CD14-positive monocyte (primary cell): ENCODE results near the gene ZZZ3. TPM values are rescaled to one million over a fixed set of nuclear protein-coding genes. Genes with fewer than 3 reads are reported as not detected.

Source experiments
- DNase-seq, 3 donors: peaks; one replicate each; pipeline ENCODE4 v3.0.0-alpha.2; 2011 to 2022
- H2AFZ ChIP-seq: 2 replicates; pipeline ENCODE4 v1.6.0; 2012; ENCODE audit warnings: mild to moderate bottlenecking, low read depth, low read length, inconsistent platforms; ENCODE audit not compliant: insufficient read depth, poor library complexity, severe bottlenecking
- H3K27ac ChIP-seq, 2 donors: 1 replicate in 1 of 2; 2 replicates in 1 of 2; pipeline ENCODE4 v1.5.1; 2012 to 2013; ENCODE audit warnings: low read length in 2 of 2, control low read depth in 1 of 2, inconsistent platforms in 1 of 2, low read depth in 1 of 2, mild to moderate bottlenecking in 1 of 2
- H3K27me3 ChIP-seq, 2 donors: one replicate each; pipeline versions ENCODE4 v1.6.0 to v1.6.1; 2011 to 2013; ENCODE audit warnings: low read length in 2 of 2; ENCODE audit not compliant: control insufficient read depth in 2 of 2, insufficient read depth in 2 of 2
- H3K36me3 ChIP-seq, 2 donors: replicated peaks in 1 of 2; 1 replicate in 1 of 2; 2 replicates in 1 of 2; pipeline versions ENCODE4 v1.5.1 to v1.6.1; 2012 to 2013; ENCODE audit warnings: low read length in 2 of 2, control low read depth in 1 of 2, inconsistent platforms in 1 of 2, mild to moderate bottlenecking in 1 of 2; ENCODE audit not compliant: insufficient read depth in 2 of 2, control insufficient read depth in 1 of 2
- H3K4me1 ChIP-seq, 2 donors: 1 replicate in 1 of 2; 2 replicates in 1 of 2; pipeline versions ENCODE4 v1.5.1 to v1.6.1; 2012 to 2013; ENCODE audit warnings: low read length in 2 of 2, control low read depth in 1 of 2, inconsistent platforms in 1 of 2, mild to moderate bottlenecking in 1 of 2, moderate library complexity in 1 of 2; ENCODE audit not compliant: insufficient read depth in 2 of 2, control insufficient read depth in 1 of 2
- H3K4me2 ChIP-seq: replicated peaks from 2 replicates; pipeline ENCODE3; 2012; ENCODE audit warnings: low read length, moderate library complexity, mild to moderate bottlenecking; ENCODE audit not compliant: poor library complexity, severe bottlenecking; ENCODE audit errors: extremely low read depth
- H3K4me3 ChIP-seq, 3 experiments: fragments of 200-600 bp in 1 of 3; sonication (generic) in 1 of 3; replicated peaks in 1 of 3; 1 replicate in 2 of 3; 2 replicates in 1 of 3; pipeline ENCODE4 v1.5.1; 2011 to 2013; ENCODE audit warnings: low read length in 3 of 3, mild to moderate bottlenecking in 3 of 3, control low read depth in 2 of 3, low read depth in 2 of 3, inconsistent platforms in 1 of 3, moderate library complexity in 1 of 3
- H3K79me2 ChIP-seq: 2 replicates; pipeline ENCODE4 v1.6.0; 2012; ENCODE audit warnings: mild to moderate bottlenecking, control low read depth, inconsistent platforms, low read length, moderate library complexity; ENCODE audit not compliant: insufficient read depth
- H3K9ac ChIP-seq: 2 replicates; pipeline ENCODE4 v1.6.0; 2017; ENCODE audit warnings: low read length, mild to moderate bottlenecking; ENCODE audit not compliant: insufficient read depth, poor library complexity, severe bottlenecking
- H3K9me3 ChIP-seq, 2 donors: replicated peaks in 1 of 2; 1 replicate in 1 of 2; 2 replicates in 1 of 2; pipeline versions ENCODE4 v1.5.1 to v1.6.1; 2012 to 2013; ENCODE audit warnings: low read length in 2 of 2, control low read depth in 1 of 2; ENCODE audit not compliant: control insufficient read depth in 1 of 2, insufficient read depth in 1 of 2
- H4K20me1 ChIP-seq: 2 replicates; pipeline ENCODE4 v1.6.0; 2012; ENCODE audit warnings: mild to moderate bottlenecking, low read length, control low read depth, moderate library complexity; ENCODE audit not compliant: insufficient read depth
- H3K27ac Mint-ChIP-seq, 7 donors: one replicate each; pipeline ENCODE4 v1.8.0; 2020; ENCODE audit warnings: mild to moderate bottlenecking in 7 of 7, mixed read lengths in 7 of 7, moderate library complexity in 6 of 7, inconsistent platforms in 2 of 7
- H3K27me3 Mint-ChIP-seq, 3 donors: one replicate each; pipeline ENCODE4 v1.8.0; 2021 to 2022; ENCODE audit warnings: low read depth in 3 of 3, mild to moderate bottlenecking in 3 of 3, mixed read lengths in 3 of 3, moderate library complexity in 3 of 3, inconsistent platforms in 1 of 3
- H3K36me3 Mint-ChIP-seq, 2 donors: one replicate each; pipeline ENCODE4 v1.8.0; 2020; ENCODE audit warnings: mixed read lengths in 2 of 2, inconsistent platforms in 1 of 2, mild to moderate bottlenecking in 1 of 2
- H3K4me1 Mint-ChIP-seq: one replicate; pipeline ENCODE4 v1.8.0; 2020; ENCODE audit warnings: mild to moderate bottlenecking, mixed read lengths
- H3K4me3 Mint-ChIP-seq, 2 donors: one replicate each; pipeline ENCODE4 v1.8.0; 2020; ENCODE audit warnings: mild to moderate bottlenecking in 2 of 2, mixed read lengths in 2 of 2, moderate library complexity in 1 of 2
- H3K9me3 Mint-ChIP-seq, 7 donors: one replicate each; pipeline ENCODE4 v1.8.0; 2020 to 2022; ENCODE audit warnings: mixed read lengths in 7 of 7, mild to moderate bottlenecking in 6 of 7, moderate library complexity in 6 of 7, inconsistent platforms in 2 of 7
- WGBS: methylation state at CpG from one replicate; pipeline ENCODE4 v1.1.5; 2013; ENCODE audit warnings: missing lambda C conversion rate; ENCODE audit not compliant: insufficient coverage; 5-methylcytosine and 5-hydroxymethylcytosine counted together
- intact Hi-C, 2 donors: fragments of 100-400 bp; cut with micrococcal nuclease; formaldehyde crosslinking; loops; one replicate each; pipeline versions ENCODE4 v1.15.0 to v1.15.1; 2023
- polyA plus RNA-seq, 3 donors: library from polyadenylated mRNA; depleted of rRNA in 1 of 3; unstranded in 2 of 3; stranded (reverse) in 1 of 3; fragments of 300-500 nt in 2 of 3; fragments of >200 nt in 1 of 3; fragmentation: Illumina TruSeq in 2 of 3; gene quantifications; 1 replicate in 2 of 3; 2 replicates in 1 of 3; pipeline ENCODE4 v1.2.3, GENCODE V29; 2012 to 2021
- TF ChIP-seq, protein P1 (sequence below): fragments of 200-600 bp; IDR thresholded peaks from one replicate; pipeline ENCODE4 v1.8.0; 2022; ENCODE audit warnings: antibody characterized with exemption, mild to moderate bottlenecking

Gene ZZZ3
- polyA plus RNA-seq, 3 donors = 8.1 to 12.3 (median 10.0) TPM

DNA sequence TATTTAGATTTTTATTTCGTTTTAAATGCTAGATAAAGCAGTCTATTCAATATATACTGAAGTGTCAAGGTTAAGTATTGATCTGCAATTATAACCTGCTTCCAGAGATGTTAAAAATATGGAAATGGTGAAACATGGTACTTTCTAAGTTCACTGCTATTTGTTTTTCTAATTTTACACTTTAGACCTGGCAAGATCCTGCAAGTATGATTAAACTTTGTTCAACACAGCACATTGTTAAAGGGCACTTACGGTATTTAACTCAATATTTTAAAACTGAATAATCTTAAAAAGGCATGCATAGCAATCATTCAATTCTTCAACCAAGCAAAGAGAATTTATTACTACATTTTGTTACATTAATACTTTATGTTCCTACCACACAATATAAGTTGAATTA, 35.7 kb upstream of the ZZZ3 start:
- no peak overlapping the region for H3K27ac Mint-ChIP-seq
- Histone ChIP-seq H3K9ac (no peak overlapping the region), H3K79me2 (no peaks in the 10 kb centered on the region), H3K4me3 (no peak overlapping the region), H3K27ac (no peak overlapping the region), H4K20me1 (no peaks in the 10 kb centered on the region), H3K27me3 (no peaks in the 10 kb centered on the region), H3K4me2 (no peak overlapping the region), H2AFZ (no peak overlapping the region), H3K4me1 (no peaks in the 10 kb centered on the region), H3K9me3 (no peaks in the 10 kb centered on the region), H3K36me3 (peaks cover 89 to 100% of the 10 kb centered on the region in 2 donors)
- no peaks in the 10 kb centered on the region for H3K27me3 Mint-ChIP-seq
- TF ChIP-seq, protein P1, sequence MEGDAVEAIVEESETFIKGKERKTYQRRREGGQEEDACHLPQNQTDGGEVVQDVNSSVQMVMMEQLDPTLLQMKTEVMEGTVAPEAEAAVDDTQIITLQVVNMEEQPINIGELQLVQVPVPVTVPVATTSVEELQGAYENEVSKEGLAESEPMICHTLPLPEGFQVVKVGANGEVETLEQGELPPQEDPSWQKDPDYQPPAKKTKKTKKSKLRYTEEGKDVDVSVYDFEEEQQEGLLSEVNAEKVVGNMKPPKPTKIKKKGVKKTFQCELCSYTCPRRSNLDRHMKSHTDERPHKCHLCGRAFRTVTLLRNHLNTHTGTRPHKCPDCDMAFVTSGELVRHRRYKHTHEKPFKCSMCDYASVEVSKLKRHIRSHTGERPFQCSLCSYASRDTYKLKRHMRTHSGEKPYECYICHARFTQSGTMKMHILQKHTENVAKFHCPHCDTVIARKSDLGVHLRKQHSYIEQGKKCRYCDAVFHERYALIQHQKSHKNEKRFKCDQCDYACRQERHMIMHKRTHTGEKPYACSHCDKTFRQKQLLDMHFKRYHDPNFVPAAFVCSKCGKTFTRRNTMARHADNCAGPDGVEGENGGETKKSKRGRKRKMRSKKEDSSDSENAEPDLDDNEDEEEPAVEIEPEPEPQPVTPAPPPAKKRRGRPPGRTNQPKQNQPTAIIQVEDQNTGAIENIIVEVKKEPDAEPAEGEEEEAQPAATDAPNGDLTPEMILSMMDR = no peak
- H3K4me3 Mint-ChIP-seq = no peak overlapping the region
- no peaks in the 10 kb centered on the region for H3K4me1 Mint-ChIP-seq
- no peak for DNase-seq
- H3K36me3 Mint-ChIP-seq = peaks cover 78 to 95% of the 10 kb centered on the region in 2 donors
- no peaks in the 10 kb centered on the region for H3K9me3 Mint-ChIP-seq
- intact Hi-C loops = no loop called here
- no CpG with 5 or more reads among the region's 2 CpGs for WGBS

DNA sequence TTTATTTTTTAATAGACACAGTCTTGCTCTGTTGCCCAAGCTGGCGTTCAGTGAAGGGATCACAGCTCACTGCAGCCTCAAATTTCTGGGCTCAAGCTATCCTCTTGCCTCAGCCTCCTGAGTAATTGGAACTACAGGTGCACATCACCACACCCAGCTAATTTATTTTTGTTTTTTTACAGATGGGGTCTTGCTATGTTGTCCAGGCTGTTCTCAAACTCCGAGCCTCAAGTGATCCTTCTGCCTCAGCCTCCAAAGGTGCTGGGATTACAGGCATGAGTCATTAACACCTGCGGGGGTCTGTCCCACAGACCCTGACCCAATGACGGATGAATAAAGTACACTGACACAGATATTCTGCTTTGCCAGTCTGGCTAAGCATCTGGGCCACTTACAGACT, 33.6 kb upstream of the ZZZ3 start:
- H3K4me1 Mint-ChIP-seq = no peaks in the 10 kb centered on the region
- no peak overlapping the region for H3K4me3 Mint-ChIP-seq
- H2AFZ ChIP-seq = no peak overlapping the region
- peaks cover 0 to 2% (median 0%) of the 10 kb centered on the region in 3 donors for H3K27me3 Mint-ChIP-seq
- no peaks in the 10 kb centered on the region for H3K79me2 ChIP-seq
- no peaks in the 10 kb centered on the region for H3K27me3 ChIP-seq
- no peak overlapping the region for H3K4me2 ChIP-seq
- H3K9me3 Mint-ChIP-seq = no peaks in the 10 kb centered on the region
- intact Hi-C loops = no loop called here
- H3K4me3 ChIP-seq = no peak overlapping the region
- H3K27ac ChIP-seq = no peak overlapping the region
- WGBS = 100% methylated on average over 4 of the region's 4 CpGs
- H4K20me1 ChIP-seq = no peaks in the 10 kb centered on the region
- no peak for DNase-seq
- no peaks in the 10 kb centered on the region for H3K9me3 ChIP-seq
- H3K9ac ChIP-seq = no peak overlapping the region
- peaks cover 75 to 95% of the 10 kb centered on the region in 2 donors for H3K36me3 Mint-ChIP-seq
- H3K4me1 ChIP-seq = no peaks in the 10 kb centered on the region
- H3K36me3 ChIP-seq = peaks cover 91 to 100% of the 10 kb centered on the region in 2 donors
- TF ChIP-seq, protein P1 = no peak
- H3K27ac Mint-ChIP-seq = no peak overlapping the region
